Upper lobe of right lung (tissue), 1 donor: ENCODE data around the gene EFHC1. TPM values are rescaled to one million over a fixed set of nuclear protein-coding genes. Genes with fewer than 3 reads are reported as not detected.

ENCODE experiments used
- ATAC-seq: fragments of 200-7000 bp; cut with Tn5 transposase; one replicate; pipeline ENCODE4 v1.9.1; 2020; ENCODE audit warnings: mild to moderate bottlenecking, moderate library complexity
- DNase-seq: peaks from one replicate; pipeline ENCODE4 v3.0.0-alpha.2; 2020
- H3K27ac ChIP-seq: fragments of 200-600 bp; one replicate; pipeline ENCODE4 v1.8.0; 2022
- H3K27me3 ChIP-seq: fragments of 200-600 bp; one replicate; pipeline ENCODE4 v1.8.0; 2022; ENCODE audit warnings: mild to moderate bottlenecking
- H3K36me3 ChIP-seq: fragments of 200-600 bp; one replicate; pipeline ENCODE4 v1.8.0; 2022
- H3K4me1 ChIP-seq: fragments of 200-600 bp; one replicate; pipeline ENCODE4 v1.8.0; 2022
- H3K4me3 ChIP-seq: fragments of 200-600 bp; one replicate; pipeline ENCODE4 v1.8.0; 2022; ENCODE audit warnings: mild to moderate bottlenecking
- H3K9me3 ChIP-seq: fragments of 200-600 bp; one replicate; pipeline ENCODE4 v1.8.0; 2022
- intact Hi-C: fragments of 100-400 bp; cut with DNase I; formaldehyde crosslinking; loops from one replicate; pipeline ENCODE4 v1.11.0; 2022
- total RNA-seq: library from RNA; stranded (reverse); fragmentation: NEBNext Ultra II Directional; extraction: Animal tissue kit (Norgen Biotek cat#: 25700); gene quantifications from one replicate; pipeline ENCODE4 v1.2.1, GENCODE V29; 2021
- TF ChIP-seq, protein P1 (sequence below): fragments of 200-600 bp; IDR thresholded peaks from one replicate; pipeline ENCODE4 v1.8.0; 2022; ENCODE audit warnings: antibody characterized with exemption
- donor health status: DM: no; HTN: yes; CAD: no; lungs with severe emphysema.

The EFHC1 gene
- total RNA-seq, 1 donor from 2014 or later: 16.8 TPM

DNA sequence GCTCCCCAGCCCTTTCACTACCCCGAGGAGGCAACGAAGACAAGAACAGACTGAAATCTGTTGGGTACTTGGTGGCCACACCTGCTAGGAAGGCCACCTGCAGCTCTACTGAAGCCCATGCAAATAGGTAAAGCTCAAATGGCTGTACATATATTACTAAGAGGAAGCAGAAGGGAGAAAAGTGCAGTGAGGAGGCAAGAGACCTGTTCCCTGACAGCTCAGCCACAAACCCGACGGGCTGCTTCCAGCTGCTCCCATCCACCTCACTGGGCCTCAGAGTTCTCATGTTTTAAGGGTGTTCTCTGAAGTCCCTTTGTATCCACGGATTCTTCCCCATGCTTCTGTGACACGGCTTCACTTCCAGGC lies 132.1 kb downstream of the EFHC1 start:
- Histone ChIP-seq H3K9me3 (no peaks in the 10 kb centered on the region), H3K4me3 (no peak overlapping the region), H3K36me3 (no peaks in the 10 kb centered on the region), H3K27me3 (no peaks in the 10 kb centered on the region), H3K27ac (peak overlapping the region; percentile 70), H3K4me1 (peaks cover 41% of the 10 kb centered on the region)
- DNase-seq (no peak), ATAC-seq (no peak)
- intact Hi-C loops: no loop called here
- TF ChIP-seq, protein P1, sequence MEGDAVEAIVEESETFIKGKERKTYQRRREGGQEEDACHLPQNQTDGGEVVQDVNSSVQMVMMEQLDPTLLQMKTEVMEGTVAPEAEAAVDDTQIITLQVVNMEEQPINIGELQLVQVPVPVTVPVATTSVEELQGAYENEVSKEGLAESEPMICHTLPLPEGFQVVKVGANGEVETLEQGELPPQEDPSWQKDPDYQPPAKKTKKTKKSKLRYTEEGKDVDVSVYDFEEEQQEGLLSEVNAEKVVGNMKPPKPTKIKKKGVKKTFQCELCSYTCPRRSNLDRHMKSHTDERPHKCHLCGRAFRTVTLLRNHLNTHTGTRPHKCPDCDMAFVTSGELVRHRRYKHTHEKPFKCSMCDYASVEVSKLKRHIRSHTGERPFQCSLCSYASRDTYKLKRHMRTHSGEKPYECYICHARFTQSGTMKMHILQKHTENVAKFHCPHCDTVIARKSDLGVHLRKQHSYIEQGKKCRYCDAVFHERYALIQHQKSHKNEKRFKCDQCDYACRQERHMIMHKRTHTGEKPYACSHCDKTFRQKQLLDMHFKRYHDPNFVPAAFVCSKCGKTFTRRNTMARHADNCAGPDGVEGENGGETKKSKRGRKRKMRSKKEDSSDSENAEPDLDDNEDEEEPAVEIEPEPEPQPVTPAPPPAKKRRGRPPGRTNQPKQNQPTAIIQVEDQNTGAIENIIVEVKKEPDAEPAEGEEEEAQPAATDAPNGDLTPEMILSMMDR: no peak

- H3K27me3 ChIP-seq: no peaks in the 10 kb centered on the region
- intact Hi-C loops: no loop called here
- no peak overlapping the region for H3K4me3 ChIP-seq
- no peaks in the 10 kb centered on the region for H3K9me3 ChIP-seq
- TF ChIP-seq, protein P1: no peak
- H3K27ac ChIP-seq: peak overlapping the region; percentile 12
- no peak for DNase-seq
- peaks cover 44% of the 10 kb centered on the region for H3K4me1 ChIP-seq
- H3K36me3 ChIP-seq: no peaks in the 10 kb centered on the region
- ATAC-seq: no peak
Measured at GRCh38 chr6:52553158-52553557, 133.0 kb downstream of the EFHC1 start.

DNA sequence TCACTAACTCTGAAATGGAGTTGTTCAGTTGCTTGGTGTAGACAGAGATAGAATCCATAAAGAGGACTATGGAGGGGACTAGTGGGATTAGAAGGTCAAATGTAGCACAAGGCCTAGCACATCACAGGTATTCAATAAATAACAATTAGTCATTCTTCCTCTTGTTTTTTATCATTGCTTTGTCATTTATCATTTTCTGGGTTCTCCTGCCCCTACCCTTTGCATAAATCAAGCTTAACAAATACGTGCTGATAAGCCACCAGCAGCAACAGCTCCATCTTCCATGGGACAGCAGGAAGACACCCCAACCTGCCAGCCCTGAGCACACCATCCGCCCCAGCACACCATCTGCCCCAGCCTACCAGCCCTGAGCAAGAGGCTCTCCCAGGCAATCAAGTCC lies 133.6 kb downstream of the EFHC1 start:
- Histone ChIP-seq H3K4me3 (no peak overlapping the region), H3K9me3 (no peaks in the 10 kb centered on the region), H3K27ac (no peak overlapping the region), H3K4me1 (peaks cover 50% of the 10 kb centered on the region), H3K27me3 (no peaks in the 10 kb centered on the region), H3K36me3 (no peaks in the 10 kb centered on the region)
- ATAC-seq: no peak
- TF ChIP-seq, protein P1: no peak
- intact Hi-C loops: no loop called here
- no peak for DNase-seq

DNA sequence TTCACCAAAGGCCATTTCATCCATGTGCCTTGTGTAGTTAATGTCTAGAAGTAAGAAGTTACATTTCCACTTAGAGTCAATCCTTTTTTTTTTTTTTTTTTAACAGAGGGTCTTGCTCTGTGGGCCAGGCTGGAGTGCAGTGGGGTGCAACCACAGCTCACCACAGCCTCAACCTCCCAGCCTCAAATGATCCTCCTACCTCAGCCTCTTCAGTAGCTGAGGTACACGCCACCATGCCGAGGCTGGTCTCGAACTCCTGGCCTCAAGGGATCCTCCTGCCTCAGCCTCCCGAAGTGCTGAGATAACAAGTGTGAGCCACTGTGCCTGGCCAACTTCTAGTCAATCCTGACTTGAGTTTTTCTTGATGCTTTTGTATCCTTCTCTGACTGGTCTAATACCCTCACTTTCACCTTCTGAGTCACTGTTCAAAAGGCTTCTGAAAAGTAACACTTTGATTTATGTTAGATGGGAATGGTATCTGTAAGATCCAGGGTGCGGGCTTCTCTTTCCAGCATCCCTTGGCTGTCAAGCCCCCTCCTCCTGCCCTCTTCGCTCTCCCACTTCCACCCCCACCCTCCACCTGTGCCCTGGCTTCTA lies 134.6 kb downstream of the EFHC1 start:
- DNase-seq: no peak
- H3K27ac ChIP-seq: no peak overlapping the region

DNA sequence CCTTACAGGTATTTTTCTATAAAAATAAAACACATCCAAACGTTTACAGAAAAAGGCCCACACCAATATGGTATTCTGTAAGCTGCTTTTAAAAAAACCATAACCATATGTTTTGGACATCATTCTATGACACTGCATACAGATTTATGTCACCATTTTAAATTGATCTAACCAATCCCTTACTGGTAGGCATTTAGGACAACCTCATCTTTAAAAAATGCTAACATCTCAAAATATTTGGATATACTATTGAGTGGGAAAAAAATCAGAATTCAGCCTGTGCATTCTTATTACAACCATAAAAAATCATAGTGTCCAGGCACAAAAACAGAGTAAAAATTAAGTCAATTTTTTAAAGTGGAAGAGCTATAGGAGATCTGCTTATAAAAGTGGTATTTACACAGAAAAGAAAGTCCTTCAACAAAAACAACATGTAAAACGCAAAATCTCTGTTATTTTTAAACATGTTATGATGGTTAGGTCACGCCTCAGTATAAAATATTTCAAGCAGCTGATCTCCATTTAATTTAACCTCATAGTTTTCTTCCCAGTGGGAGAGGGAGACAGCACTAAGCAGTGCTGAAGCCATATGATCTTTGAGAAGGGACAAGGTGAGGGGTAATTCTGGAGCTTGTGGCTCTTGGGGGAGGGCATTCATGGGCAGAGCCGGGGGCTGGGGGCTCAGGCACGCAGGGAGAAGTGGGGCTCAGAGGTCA lies 135.5 kb downstream of the EFHC1 start:
- H3K4me1 ChIP-seq: peaks cover 43% of the 10 kb centered on the region
- no peak overlapping the region for H3K27ac ChIP-seq
- no peak for ATAC-seq
- no peaks in the 10 kb centered on the region for H3K36me3 ChIP-seq
- no peaks in the 10 kb centered on the region for H3K9me3 ChIP-seq
- H3K27me3 ChIP-seq: no peaks in the 10 kb centered on the region
- TF ChIP-seq, protein P1: no peak
- DNase-seq: no peak
- intact Hi-C loops: no loop called here
- H3K4me3 ChIP-seq: no peak overlapping the region

More for the DNA sequence above, 134.6 kb downstream of the EFHC1 start:
- ATAC-seq: no peak
- TF ChIP-seq, protein P1: no peak
- intact Hi-C loops: no loop called here
- Histone ChIP-seq H3K36me3 (no peaks in the 10 kb centered on the region), H3K4me3 (no peak overlapping the region), H3K27me3 (no peaks in the 10 kb centered on the region), H3K9me3 (no peaks in the 10 kb centered on the region), H3K4me1 (peaks cover 49% of the 10 kb centered on the region)
